Activated B cell treated with CpG ODN at 0.5 μM for 24 hours (primary cell): Measurements from ENCODE around the gene SOBP. TPM values are rescaled to one million over a fixed set of nuclear protein-coding genes. Genes with fewer than 3 reads are reported as not detected.

Experiments used
- ATAC-seq: fragments of 200-7000 bp; cut with Tn5 transposase; one replicate; pipeline ENCODE4 v1.10.0; 2021; ENCODE audit warnings: low read depth, mild to moderate bottlenecking, moderate library complexity
- CTCF ChIA-PET: fragments of 350-600 bp; sonication (Branson Sonifier 250); formaldehyde crosslinking; loops from one replicate; lab custom pipeline; 2021; ENCODE audit warnings: antibody characterized with exemption; lab: Charles Lee
- POLR2A ChIA-PET: fragments of 350-600 bp; sonication (Branson Sonifier 250); formaldehyde crosslinking; loops from one replicate; lab custom pipeline; 2021; ENCODE audit warnings: antibody characterized with exemption; lab: Charles Lee
- DNase-seq: peaks from one replicate; pipeline ENCODE4 v3.0.0; 2022
- H3K27ac Mint-ChIP-seq: one replicate; pipeline ENCODE4 v1.8.0; 2020; ENCODE audit warnings: mixed read lengths
- H3K27me3 Mint-ChIP-seq: one replicate; pipeline ENCODE4 v1.8.0; 2021; ENCODE audit warnings: mixed read lengths
- H3K36me3 Mint-ChIP-seq: one replicate; pipeline ENCODE4 v1.8.0; 2021; ENCODE audit warnings: low read depth, mixed read lengths
- H3K4me1 Mint-ChIP-seq: one replicate; pipeline ENCODE4 v1.8.0; 2021; ENCODE audit warnings: mixed read lengths
- H3K4me3 Mint-ChIP-seq: one replicate; pipeline ENCODE4 v1.8.0; 2020; ENCODE audit warnings: mild to moderate bottlenecking, mixed read lengths
- H3K9me3 Mint-ChIP-seq: one replicate; pipeline ENCODE4 v1.8.0; 2020; ENCODE audit warnings: mixed read lengths
- CTCF ChIP-seq: fragments of 200-600 bp; IDR thresholded peaks from one replicate; pipeline ENCODE4 v1.8.0; 2022; ENCODE audit warnings: antibody characterized with exemption, mild to moderate bottlenecking
- intact Hi-C: fragments of 100-400 bp; cut with micrococcal nuclease; formaldehyde crosslinking; loops from one replicate; pipeline ENCODE4 v1.15.1; 2024
- total RNA-seq: library from RNA; stranded (reverse); gene quantifications from 2 replicates; pipeline ENCODE4 v1.2.3, GENCODE V29; 2022

Gene SOBP
- total RNA-seq, 1 donor from 2014 or later = 1.1 TPM

DNA sequence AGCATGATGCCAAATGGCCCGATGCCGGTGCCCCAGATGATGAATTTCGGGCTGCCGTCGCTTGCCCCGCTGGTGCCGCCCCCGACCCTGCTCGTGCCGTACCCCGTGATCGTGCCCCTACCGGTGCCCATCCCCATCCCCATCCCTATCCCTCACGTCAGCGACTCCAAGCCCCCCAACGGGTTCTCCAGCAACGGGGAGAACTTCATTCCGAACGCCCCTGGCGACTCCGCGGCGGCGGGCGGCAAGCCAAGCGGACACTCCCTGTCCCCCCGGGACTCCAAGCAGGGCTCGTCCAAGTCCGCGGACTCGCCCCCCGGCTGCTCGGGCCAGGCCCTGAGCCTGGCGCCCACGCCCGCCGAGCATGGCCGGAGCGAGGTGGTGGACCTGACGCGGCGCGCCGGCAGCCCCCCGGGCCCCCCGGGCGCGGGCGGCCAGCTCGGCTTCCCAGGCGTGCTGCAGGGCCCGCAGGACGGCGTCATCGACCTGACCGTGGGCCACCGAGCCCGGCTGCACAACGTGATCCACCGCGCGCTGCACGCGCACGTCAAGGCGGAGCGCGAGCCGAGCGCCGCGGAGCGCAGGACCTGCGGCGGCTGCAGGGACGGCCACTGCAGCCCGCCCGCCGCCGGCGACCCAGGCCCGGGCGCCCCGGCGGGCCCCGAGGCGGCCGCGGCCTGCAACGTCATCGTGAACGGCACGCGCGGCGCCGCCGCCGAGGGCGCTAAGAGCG is 144.6 kb downstream of the SOBP start:
- Mint-ChIP-seq H3K36me3 (no peaks in the 10 kb centered on the region), H3K9me3 (no peaks in the 10 kb centered on the region), H3K27me3 (peaks cover 17% of the 10 kb centered on the region), H3K27ac (no peak overlapping the region), H3K4me3 (peak overlapping the region; percentile 81), H3K4me1 (peaks cover 36% of the 10 kb centered on the region)
- ChIA-PET POLR2A (no interaction called here), CTCF (no interaction called here)
- DNase-seq = peak; percentile 37
- intact Hi-C loops = no loop called here
- ATAC-seq = peak; percentile 69
- no peak for TF ChIP-seq CTCF

GRCh38 chr6:107635057-107635515 is 145.2 kb downstream of the SOBP start:
- no peaks in the 10 kb centered on the region for H3K36me3 Mint-ChIP-seq
- CTCF ChIA-PET = interaction anchor here (0.6 kb wide), 1 partner anchor 86 kb away, joined by 5 read pairs; no protein-coding TSS in a partner anchor
- TF ChIP-seq CTCF = no peak
- H3K27ac Mint-ChIP-seq = no peak overlapping the region
- DNase-seq (no peak), ATAC-seq (no peak)
- POLR2A ChIA-PET = no interaction called here
- intact Hi-C loops = no loop called here
- no peaks in the 10 kb centered on the region for H3K9me3 Mint-ChIP-seq
- H3K4me1 Mint-ChIP-seq = peaks cover 42% of the 10 kb centered on the region
- peaks cover 17% of the 10 kb centered on the region for H3K27me3 Mint-ChIP-seq
- H3K4me3 Mint-ChIP-seq = peak overlapping the region; percentile 59

GRCh38 chr6:107636486-107636885 is 146.6 kb downstream of the SOBP start:
- no peak overlapping the region for H3K27ac Mint-ChIP-seq
- DNase-seq (no peak), ATAC-seq (no peak)
- peaks cover 17% of the 10 kb centered on the region for H3K27me3 Mint-ChIP-seq
- peaks cover 56% of the 10 kb centered on the region for H3K4me1 Mint-ChIP-seq
- ChIA-PET POLR2A (no interaction called here), CTCF (no interaction called here)
- H3K36me3 Mint-ChIP-seq = no peaks in the 10 kb centered on the region
- no peak overlapping the region for H3K4me3 Mint-ChIP-seq
- intact Hi-C loops = no loop called here
- no peaks in the 10 kb centered on the region for H3K9me3 Mint-ChIP-seq
- no peak for TF ChIP-seq CTCF

DNA sequence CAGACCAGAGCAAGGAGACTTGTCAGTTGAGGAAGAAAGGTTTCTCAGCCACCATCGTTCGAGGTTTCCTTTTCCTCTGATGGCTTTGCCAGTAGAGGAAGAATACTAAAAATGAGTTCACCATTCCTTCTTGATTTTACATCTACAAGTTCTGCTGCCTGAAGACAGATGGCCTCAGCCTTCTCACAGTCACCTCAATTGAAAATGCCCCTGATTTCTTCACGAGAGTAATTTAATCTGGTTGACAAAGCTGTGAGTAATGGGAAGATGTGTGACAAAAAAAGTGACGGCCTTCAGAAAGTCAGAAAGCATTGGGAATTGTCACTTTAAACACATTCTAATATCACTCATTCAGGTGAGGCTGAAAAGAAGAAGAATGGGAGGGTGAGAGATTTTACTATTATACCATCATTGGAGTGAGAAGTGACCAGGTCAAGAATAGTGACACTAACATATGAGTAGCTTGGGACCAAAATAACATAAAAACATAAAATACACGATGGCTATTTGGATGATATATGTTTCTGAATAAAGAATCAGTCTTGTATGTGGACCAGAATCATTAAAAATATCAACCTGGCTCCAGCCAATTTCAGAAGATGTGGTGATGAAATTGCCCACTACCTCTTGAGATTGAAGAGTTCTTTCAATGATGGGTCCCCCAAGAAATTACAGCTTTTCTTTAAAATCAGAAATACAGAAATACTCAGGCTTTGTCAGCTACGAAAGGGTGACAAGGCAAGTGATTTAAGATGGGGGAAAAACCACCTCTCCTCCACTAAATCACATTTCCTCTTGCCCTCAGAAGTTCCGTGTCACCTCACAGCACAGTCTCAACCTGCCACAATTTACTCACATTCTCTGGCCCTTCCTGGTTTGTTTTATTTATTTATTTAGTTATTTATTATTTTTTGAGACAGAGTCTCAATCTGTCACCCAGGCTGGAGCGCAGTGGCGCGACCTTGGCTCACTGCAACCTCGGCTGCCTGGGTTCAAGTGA is 147.7 kb downstream of the SOBP start:
- H3K27ac Mint-ChIP-seq = no peak overlapping the region
- H3K4me1 Mint-ChIP-seq = peaks cover 67% of the 10 kb centered on the region
- intact Hi-C loops = no loop called here
- ATAC-seq = peak; percentile 50
- TF ChIP-seq CTCF = no peak
- DNase-seq = no peak
- CTCF ChIA-PET = interaction anchor here (1.0 to 1.3 kb wide), 2 partner anchors 18 to 211 kb away, joined by 3 to 4 read pairs; no protein-coding TSS in a partner anchor
- H3K9me3 Mint-ChIP-seq = no peaks in the 10 kb centered on the region
- H3K36me3 Mint-ChIP-seq = no peaks in the 10 kb centered on the region
- POLR2A ChIA-PET = no interaction called here
- peak overlapping the region; percentile 20 for H3K4me3 Mint-ChIP-seq
- H3K27me3 Mint-ChIP-seq = peaks cover 15% of the 10 kb centered on the region

DNA sequence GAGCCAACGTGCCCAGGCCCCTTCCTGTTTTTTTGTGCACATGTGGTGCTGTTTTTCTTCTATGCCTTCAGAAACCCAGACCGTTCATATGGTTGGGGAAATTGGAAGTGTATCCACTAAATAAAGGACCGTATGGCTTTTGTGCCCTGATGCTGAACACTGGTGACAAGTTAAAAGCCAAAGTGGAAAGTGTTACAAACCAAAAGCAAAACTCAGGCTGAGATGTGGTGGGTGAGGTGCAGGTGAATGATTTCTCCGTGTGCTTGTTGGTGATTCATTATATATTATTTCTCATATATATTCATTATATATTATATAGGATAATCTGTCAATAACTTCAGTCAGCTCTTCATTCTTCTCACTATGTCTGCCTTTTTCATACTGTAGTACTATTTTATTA is 148.6 kb downstream of the SOBP start:
- CTCF ChIA-PET = interaction anchor here (1.0 to 1.3 kb wide), 2 partner anchors 17 to 210 kb away, joined by 3 to 4 read pairs; no protein-coding TSS in a partner anchor
- no peaks in the 10 kb centered on the region for H3K9me3 Mint-ChIP-seq
- intact Hi-C loops = no loop called here
- no peaks in the 10 kb centered on the region for H3K36me3 Mint-ChIP-seq
- peaks cover 6% of the 10 kb centered on the region for H3K27me3 Mint-ChIP-seq
- H3K4me3 Mint-ChIP-seq = peak overlapping the region; percentile 28
- no peak for DNase-seq
- H3K4me1 Mint-ChIP-seq = peaks cover 72% of the 10 kb centered on the region
- ATAC-seq = peak; percentile 35
- POLR2A ChIA-PET = no interaction called here
- peak overlapping the region; percentile 56 for H3K27ac Mint-ChIP-seq
- TF ChIP-seq CTCF = no peak
